TTC549 (cell line): ENCODE measurements around the gene ERCC1.

ENCODE experiments used
- FAIRE-seq: peaks from 2 replicates; lab custom pipeline; 2012; peaks lifted over from hg19 to GRCh38; lab: Jason Lieb, UNC

ERCC1 gene

DNA sequence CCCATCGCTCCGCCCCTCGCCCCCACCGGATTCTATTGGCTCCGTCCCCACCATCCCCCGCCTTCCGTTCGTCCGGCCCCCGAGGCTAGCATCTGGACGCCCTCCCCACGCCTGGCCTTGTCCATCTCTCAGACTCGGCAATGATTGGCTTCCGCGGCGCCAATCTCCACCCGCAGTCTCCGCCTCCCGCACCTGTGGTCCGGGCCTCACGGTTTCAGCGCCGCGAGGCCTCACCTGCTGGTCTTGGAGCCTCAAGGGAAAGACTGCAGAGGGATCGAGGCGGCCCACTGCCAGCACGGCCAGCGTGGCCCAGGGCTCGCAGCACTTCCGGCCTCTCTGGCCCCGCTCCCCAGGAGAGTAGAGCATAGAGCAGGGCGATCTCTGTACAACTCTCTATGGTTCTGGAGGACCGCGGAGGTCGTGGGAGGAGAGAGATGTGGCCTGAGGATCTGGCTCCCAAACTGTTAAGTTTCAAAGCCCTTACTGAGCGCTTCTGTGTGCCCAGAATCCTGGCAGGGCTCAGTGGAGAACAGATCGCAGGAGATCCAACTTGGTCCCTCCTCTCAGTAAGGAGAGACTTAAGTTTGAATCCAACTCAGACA lies at the start of gene ERCC1:
Gene ERCC1, minus strand, starts transcription at position 329 of the 602 bp plus-strand sequence. CDS start 543 bp downstream, outside the sequence.
- no peak for FAIRE-seq

GRCh38 chr19:45473367-45473681 lies 49.6 kb upstream of the ERCC1 start:
- no peak for FAIRE-seq

DNA sequence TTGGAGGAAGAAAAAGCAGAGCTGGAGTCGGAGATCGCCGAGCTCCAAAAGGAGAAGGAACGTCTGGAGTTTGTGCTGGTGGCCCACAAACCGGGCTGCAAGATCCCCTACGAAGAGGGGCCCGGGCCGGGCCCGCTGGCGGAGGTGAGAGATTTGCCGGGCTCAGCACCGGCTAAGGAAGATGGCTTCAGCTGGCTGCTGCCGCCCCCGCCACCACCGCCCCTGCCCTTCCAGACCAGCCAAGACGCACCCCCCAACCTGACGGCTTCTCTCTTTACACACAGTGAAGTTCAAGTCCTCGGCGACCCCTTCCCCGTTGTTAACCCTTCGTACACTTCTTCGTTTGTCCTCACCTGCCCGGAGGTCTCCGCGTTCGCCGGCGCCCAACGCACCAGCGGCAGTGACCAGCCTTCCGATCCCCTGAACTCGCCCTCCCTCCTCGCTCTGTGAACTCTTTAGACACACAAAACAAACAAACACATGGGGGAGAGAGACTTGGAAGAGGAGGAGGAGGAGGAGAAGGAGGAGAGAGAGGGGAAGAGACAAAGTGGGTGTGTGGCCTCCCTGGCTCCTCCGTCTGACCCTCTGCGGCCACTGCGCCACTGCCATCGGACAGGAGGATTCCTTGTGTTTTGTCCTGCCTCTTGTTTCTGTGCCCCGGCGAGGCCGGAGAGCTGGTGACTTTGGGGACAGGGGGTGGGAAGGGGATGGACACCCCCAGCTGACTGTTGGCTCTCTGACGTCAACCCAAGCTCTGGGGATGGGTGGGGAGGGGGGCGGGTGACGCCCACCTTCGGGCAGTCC lies 49.0 kb upstream of the ERCC1 start:
- no peak for FAIRE-seq

- no peak for FAIRE-seq
Measured at GRCh38 chr19:45471931-45472562, 48.3 kb upstream of the ERCC1 start.

DNA sequence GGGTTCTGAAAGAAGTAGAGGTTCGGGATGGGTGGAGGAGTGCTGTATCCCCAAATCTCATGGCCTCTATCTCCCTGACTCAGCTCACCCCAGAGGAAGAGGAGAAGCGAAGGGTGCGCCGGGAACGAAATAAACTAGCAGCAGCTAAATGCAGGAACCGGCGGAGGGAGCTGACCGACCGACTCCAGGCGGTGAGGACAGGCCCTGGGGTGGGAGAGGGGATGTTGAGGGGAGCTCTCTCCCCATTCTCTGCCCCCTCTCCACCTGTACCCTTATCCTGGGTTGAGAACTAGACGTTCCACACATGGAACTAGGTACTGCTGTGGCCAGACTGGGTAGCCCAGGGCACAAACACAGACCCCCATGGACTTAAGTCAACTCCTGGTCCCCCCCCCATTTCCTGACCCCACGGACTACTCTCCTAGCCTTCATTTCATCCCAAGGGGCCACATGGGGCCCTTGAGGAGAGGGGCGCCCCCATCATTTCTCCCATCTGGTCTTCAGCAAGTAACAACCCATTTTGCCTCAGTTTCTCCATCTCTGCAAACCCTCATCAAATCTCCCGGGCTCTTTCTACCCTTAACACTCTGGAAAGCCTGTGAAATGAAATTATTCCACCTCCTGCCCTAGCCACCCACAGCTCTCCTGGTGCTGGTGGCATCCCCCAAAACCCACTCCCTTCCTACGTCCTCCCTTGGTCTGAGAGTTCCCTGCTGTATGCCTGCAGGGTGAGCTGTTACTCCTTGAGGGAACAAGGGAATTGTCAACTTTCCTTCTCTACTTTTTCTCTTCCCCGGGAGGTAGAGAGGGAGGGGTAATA lies 47.6 kb upstream of the ERCC1 start:
- no peak for FAIRE-seq

DNA sequence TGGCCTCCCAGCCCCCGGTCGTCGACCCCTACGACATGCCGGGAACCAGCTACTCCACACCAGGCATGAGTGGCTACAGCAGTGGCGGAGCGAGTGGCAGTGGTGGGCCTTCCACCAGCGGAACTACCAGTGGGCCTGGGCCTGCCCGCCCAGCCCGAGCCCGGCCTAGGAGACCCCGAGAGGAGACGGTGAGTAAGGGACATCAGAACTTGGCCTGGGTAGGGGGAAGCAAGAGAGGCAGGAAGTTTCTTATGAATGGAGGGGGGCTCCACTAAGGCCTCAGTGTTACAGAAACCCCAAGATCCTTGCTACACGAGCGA lies 47.0 kb upstream of the ERCC1 start:
- FAIRE-seq, result no peak

DNA sequence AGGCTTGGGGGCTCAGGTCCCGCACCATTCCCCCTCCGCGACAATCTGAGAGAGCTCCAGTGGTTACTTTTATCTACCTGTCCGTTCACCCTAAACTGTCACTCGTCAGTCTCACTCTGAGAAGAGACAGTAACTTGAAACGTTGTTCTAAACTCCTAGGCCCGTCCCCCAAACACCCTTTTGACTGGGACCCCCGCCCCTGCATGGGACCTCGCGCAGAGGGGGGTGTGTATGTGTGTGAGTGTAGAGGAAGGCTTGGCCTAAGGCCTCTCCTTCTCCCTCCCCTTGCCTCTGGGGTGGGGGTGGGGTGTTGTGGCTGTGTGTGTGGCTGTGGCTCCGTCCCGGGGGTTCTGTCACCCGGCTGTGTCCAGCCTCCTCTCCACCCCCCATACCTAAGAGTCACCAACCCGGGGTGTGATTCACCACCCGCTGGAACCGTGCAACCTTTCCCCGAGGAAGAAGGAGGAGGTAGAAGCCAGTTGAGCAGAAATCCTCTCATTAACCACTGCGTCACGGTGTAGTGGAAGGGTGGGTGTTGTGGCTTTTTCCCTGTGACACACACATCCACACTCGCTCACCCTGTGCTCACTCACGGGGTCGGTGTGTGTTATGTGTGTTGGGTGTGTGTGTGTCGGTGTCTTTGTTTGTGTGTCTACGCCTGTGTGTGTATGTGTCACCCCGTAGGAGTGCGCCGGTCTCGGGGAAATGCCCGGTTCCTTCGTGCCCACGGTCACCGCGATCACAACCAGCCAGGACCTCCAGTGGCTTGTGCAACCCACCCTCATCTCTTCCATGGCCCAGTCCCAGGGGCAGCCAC lies 46.4 kb upstream of the ERCC1 start:
- no peak for FAIRE-seq

GRCh38 chr19:45469132-45469944 lies 45.6 kb upstream of the ERCC1 start:
- peak; percentile 49 for FAIRE-seq

- no peak for FAIRE-seq
Measured at GRCh38 chr19:45468803-45469131, 45.0 kb upstream of the ERCC1 start.

DNA sequence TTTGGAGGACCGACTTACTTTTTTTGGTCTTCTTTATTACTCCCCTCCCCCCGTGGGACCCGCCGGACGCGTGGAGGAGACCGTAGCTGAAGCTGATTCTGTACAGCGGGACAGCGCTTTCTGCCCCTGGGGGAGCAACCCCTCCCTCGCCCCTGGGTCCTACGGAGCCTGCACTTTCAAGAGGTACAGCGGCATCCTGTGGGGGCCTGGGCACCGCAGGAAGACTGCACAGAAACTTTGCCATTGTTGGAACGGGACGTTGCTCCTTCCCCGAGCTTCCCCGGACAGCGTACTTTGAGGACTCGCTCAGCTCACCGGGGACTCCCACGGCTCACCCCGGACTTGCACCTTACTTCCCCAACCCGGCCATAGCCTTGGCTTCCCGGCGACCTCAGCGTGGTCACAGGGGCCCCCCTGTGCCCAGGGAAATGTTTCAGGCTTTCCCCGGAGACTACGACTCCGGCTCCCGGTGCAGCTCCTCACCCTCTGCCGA lies 44.5 kb upstream of the ERCC1 start:
- FAIRE-seq, result no peak

- FAIRE-seq, result no peak
Measured at GRCh38 chr19:45467456-45468158, 43.9 kb upstream of the ERCC1 start, which contains the start of gene FOSB. Gene FOSB (plus strand): TSS chr19:45467996. CDS start chr19:45468587, 591 bp downstream.

GRCh38 chr19:45467115-45467455 lies 43.4 kb upstream of the ERCC1 start:
- no peak for FAIRE-seq

- no peak for FAIRE-seq
Measured at GRCh38 chr19:45464852-45465441, 41.2 kb upstream of the ERCC1 start.

- FAIRE-seq, result no peak
Measured at GRCh38 chr19:45464274-45464673, 40.6 kb upstream of the ERCC1 start.

DNA sequence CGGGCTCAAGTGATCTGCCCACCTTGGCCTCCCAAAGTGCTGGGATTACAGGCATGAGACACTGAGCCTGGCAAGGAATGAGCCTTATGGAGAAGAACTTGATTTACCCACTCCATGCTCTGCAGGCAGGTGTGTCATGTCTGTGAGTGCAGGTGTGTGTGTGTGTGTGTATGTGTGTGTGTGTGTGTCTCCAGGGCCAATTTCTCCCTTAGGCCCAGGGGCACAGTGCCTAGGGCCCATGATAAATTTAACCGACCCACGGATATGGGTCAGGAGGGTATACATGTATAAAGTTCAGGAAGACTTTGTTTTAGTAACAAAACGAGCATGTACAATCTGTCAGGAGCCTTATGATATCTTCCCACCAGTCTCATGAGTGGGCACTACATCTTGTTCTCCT lies 39.5 kb upstream of the ERCC1 start:
- no peak for FAIRE-seq

- FAIRE-seq, result no peak
Measured at GRCh38 chr19:45462174-45462573, 38.5 kb upstream of the ERCC1 start.

DNA sequence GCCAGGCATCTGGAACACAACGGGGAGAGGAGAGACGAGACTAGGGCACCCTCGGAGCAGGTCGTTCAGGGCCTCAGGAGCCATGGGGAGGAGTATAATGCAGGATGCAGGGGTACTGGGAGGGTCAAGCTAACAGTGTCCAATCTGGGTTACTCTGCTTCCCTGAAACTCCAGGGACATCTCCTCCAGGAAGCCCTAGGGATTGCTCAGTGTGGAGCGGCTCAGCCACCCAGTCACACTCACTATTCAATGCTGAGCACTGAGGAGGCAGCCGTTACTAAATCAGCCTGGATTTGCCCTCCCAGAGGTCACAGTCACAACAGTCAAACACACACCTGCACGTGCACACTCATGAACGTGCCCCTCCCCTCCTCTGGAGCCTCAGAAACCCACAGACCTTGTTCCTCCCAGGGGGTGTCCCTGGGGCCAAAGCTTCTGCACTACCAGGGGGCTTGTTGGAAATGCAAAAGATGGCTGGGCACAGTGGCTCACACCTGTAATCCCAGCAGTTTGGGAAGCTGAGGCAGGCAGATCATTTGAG lies 37.2 kb upstream of the ERCC1 start:
- FAIRE-seq, result no peak

- FAIRE-seq, result no peak
Measured at GRCh38 chr19:45457776-45458175, 34.1 kb upstream of the ERCC1 start.

- no peak for FAIRE-seq
Measured at GRCh38 chr19:45456500-45456815, 32.7 kb upstream of the ERCC1 start.
